ENCODE measurements around the gene NHLH2. TPM values are rescaled to one million over a fixed set of nuclear protein-coding genes. Genes with fewer than 3 reads are reported as not detected.

Gene NHLH2
- total RNA-seq, 1 donor from 2014 or later: not detected

DNA sequence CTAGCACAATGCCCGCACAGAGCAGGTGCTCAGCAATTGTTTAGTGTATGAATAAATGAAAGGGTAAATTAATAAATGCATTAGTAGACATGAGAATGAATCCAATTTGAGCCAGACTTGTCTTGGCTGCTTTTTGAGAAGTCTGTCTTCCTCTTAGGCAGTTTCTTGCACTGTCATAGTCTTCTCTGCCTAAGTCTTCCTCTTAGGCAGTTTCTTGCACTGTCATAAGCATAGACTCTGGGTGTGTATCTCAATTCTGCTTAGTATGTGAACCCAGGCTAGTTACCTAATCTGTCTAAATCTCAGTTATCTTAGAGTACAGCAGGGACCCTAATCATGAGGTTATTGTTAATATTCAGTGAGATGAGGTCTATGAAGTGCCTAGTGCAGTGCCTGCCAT lies 27.2 kb downstream of the NHLH2 start:
- POLR2A ChIA-PET: no interaction called here
- Mint-ChIP-seq H3K4me1 (no peaks in the 10 kb centered on the region), H3K27ac (no peak overlapping the region), H3K36me3 (ENCODE audit: low read depth) (no peaks in the 10 kb centered on the region), H3K27me3 (peaks cover 26% of the 10 kb centered on the region), H3K4me3 (no peak overlapping the region), H3K9me3 (no peaks in the 10 kb centered on the region)
- TF ChIP-seq, protein P1, sequence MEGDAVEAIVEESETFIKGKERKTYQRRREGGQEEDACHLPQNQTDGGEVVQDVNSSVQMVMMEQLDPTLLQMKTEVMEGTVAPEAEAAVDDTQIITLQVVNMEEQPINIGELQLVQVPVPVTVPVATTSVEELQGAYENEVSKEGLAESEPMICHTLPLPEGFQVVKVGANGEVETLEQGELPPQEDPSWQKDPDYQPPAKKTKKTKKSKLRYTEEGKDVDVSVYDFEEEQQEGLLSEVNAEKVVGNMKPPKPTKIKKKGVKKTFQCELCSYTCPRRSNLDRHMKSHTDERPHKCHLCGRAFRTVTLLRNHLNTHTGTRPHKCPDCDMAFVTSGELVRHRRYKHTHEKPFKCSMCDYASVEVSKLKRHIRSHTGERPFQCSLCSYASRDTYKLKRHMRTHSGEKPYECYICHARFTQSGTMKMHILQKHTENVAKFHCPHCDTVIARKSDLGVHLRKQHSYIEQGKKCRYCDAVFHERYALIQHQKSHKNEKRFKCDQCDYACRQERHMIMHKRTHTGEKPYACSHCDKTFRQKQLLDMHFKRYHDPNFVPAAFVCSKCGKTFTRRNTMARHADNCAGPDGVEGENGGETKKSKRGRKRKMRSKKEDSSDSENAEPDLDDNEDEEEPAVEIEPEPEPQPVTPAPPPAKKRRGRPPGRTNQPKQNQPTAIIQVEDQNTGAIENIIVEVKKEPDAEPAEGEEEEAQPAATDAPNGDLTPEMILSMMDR (IDR thresholded peaks at IDR 0.05): no peak
- DNase-seq (no peak), ATAC-seq (ENCODE audit: low read depth) (no peak)
- CTCF ChIA-PET: interaction anchor here (1.3 kb wide), 1 partner anchor 167 kb away, joined by 3 read pairs; no protein-coding TSS in a partner anchor
- intact Hi-C loops (cut with micrococcal nuclease): no loop called here

DNA sequence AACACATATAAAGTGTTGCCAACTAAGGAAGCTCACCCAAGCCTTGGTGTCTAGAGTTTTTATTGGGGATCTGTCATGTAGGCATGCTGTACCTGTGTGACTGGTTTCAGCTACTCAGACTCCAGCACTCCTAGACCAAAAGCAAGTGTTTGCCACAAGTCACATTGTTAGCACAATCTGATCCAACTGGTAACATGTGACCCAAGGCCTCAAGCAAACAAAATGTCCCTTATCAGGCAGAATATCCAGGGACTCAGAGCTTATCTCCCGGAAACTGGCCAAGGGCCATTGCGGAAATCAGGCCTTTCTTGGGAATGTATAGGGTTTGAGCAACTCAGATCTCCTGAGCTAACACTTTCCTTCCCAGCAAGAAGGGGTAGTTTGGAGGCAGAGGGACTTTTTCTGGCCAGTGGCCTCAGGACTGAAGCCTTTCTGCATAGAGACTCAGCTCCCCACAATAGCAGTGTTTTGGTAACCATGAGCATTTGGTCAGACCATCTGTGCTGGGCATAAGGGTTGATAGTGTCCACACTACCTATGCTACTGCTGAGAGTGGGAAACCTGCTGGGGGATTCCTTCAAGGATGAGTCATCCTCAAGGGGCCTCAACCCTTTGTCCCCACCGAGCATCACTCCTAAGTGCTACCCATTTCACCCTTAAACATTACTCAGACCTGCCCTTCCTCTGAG lies 29.6 kb downstream of the NHLH2 start:
- intact Hi-C loops (cut with micrococcal nuclease): no loop called here
- Mint-ChIP-seq H3K9me3 (no peaks in the 10 kb centered on the region), H3K4me3 (no peak overlapping the region), H3K27me3 (peaks cover 23% of the 10 kb centered on the region), H3K4me1 (no peaks in the 10 kb centered on the region), H3K36me3 (ENCODE audit: low read depth) (no peaks in the 10 kb centered on the region), H3K27ac (no peak overlapping the region)
- TF ChIP-seq, protein P1 (IDR thresholded peaks at IDR 0.05): no peak
- no peak for ATAC-seq (ENCODE audit: low read depth)
- ChIA-PET CTCF (interaction anchor here (1.6 kb wide), 1 partner anchor 170 kb away, joined by 6 read pairs; no protein-coding TSS in a partner anchor), POLR2A (no interaction called here)
- DNase-seq: no peak

DNA sequence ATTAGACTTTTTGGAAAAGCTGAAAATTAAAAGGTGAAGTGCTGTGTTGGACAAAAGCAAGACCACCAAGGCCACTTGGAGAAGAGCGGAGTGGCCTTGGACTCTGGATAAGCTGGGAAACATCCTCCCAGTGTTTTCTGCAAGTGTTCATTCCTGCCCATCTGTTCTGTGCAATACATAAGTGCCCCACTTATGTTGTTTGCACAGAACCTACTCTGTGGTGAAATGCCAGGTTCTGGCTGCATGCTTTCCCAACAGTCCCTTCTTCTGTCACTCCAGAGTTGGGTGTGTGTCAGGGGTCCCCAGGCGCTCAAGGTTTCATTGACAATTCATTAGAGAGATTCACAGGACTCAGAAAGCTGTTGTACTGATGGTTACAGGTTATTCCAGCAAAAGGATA lies 30.3 kb downstream of the NHLH2 start:
- no peaks in the 10 kb centered on the region for H3K9me3 Mint-ChIP-seq

DNA sequence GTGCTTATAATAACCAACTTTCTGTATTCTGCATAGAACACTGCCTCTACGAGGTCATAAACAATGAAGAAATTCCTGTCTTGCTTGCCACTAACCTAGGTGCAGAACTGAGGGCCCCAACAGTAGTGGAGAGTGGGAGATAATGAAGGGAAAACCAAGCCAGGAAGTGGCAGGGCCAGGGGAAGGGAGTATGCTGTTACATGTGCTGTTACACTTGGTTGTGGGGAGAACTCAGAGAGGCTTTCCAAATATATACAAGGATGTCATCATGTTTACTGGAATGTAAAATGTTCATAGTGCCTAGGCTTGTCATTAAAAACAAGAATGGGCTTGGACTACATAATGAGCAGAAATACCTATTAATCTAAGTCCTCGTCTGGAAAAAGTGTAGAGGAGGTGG lies 31.1 kb downstream of the NHLH2 start:
- peaks cover 21% of the 10 kb centered on the region for H3K27me3 Mint-ChIP-seq
- H3K4me1 Mint-ChIP-seq: no peaks in the 10 kb centered on the region
- DNase-seq: no peak
- intact Hi-C loops (cut with micrococcal nuclease): loop anchor here (10.0 kb wide), 1 partner anchor 1245 kb away; no protein-coding TSS in a partner anchor
- no peak overlapping the region for H3K4me3 Mint-ChIP-seq
- no peak overlapping the region for H3K27ac Mint-ChIP-seq
- ChIA-PET POLR2A (no interaction called here), CTCF (interaction anchor here (0.6 to 1.7 kb wide), 3 partner anchors 103 to 211 kb away, joined by 3 to 8 read pairs (median 4); no protein-coding TSS in a partner anchor)
- H3K9me3 Mint-ChIP-seq: no peaks in the 10 kb centered on the region
- no peaks in the 10 kb centered on the region for H3K36me3 Mint-ChIP-seq (ENCODE audit: low read depth)
- no peak for ATAC-seq (ENCODE audit: low read depth)
- TF ChIP-seq, protein P1 (IDR thresholded peaks at IDR 0.05): no peak

More for the DNA sequence above, 30.3 kb downstream of the NHLH2 start:
- H3K27me3 Mint-ChIP-seq: peaks cover 22% of the 10 kb centered on the region
- DNase-seq: no peak
- no peaks in the 10 kb centered on the region for H3K4me1 Mint-ChIP-seq
- no peak for ATAC-seq (ENCODE audit: low read depth)
- no peaks in the 10 kb centered on the region for H3K36me3 Mint-ChIP-seq (ENCODE audit: low read depth)
- TF ChIP-seq, protein P1 (IDR thresholded peaks at IDR 0.05): no peak
- ChIA-PET CTCF (interaction anchor here (0.6 to 1.6 kb wide), 2 partner anchors 104 to 171 kb away, joined by 4 to 6 read pairs; no protein-coding TSS in a partner anchor), POLR2A (no interaction called here)
- intact Hi-C loops (cut with micrococcal nuclease): no loop called here
- no peak overlapping the region for H3K4me3 Mint-ChIP-seq
- H3K27ac Mint-ChIP-seq: no peak overlapping the region

DNA sequence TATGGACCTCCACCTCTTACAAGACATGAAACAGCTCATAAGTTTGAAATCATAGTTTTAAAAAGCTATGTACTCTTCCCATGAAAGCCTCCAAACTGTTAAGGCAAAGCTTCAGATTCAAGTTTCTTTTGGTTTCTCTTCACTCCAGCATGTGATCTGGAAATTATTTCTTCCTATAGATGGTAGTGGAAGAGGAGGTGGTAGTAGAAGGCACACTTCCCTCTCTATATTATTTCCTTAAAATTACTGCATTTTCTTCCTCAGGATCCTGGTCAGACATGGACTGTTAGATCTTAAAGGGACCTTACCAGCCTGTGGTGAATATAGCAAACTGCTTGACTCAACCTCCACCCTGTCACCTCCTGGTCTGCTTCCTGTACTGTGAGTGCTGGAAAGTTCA lies 31.9 kb downstream of the NHLH2 start:
- ChIA-PET CTCF (interaction anchor here (0.8 to 1.7 kb wide), 5 partner anchors 11 to 212 kb away, joined by 3 to 8 read pairs (median 3); no protein-coding TSS in a partner anchor), POLR2A (no interaction called here)
- no peak overlapping the region for H3K4me3 Mint-ChIP-seq
- no peak overlapping the region for H3K27ac Mint-ChIP-seq
- no peaks in the 10 kb centered on the region for H3K4me1 Mint-ChIP-seq
- H3K36me3 Mint-ChIP-seq (ENCODE audit: low read depth): no peaks in the 10 kb centered on the region
- no peaks in the 10 kb centered on the region for H3K9me3 Mint-ChIP-seq
- peaks cover 16% of the 10 kb centered on the region for H3K27me3 Mint-ChIP-seq
- TF ChIP-seq, protein P1 (IDR thresholded peaks at IDR 0.05): no peak
- intact Hi-C loops (cut with micrococcal nuclease): loop anchor here (10.0 kb wide), 1 partner anchor 1246 kb away; no protein-coding TSS in a partner anchor
- no peak for DNase-seq
- ATAC-seq (ENCODE audit: low read depth): no peak
